ENCODE data around the gene ADGRG3. TPM values are rescaled to one million over a fixed set of nuclear protein-coding genes. Genes with fewer than 3 reads are reported as not detected.

Gene ADGRG3
- polyA plus RNA-seq, 3 donors, result 0.08 to 0.16 TPM; not detected in 1

DNA sequence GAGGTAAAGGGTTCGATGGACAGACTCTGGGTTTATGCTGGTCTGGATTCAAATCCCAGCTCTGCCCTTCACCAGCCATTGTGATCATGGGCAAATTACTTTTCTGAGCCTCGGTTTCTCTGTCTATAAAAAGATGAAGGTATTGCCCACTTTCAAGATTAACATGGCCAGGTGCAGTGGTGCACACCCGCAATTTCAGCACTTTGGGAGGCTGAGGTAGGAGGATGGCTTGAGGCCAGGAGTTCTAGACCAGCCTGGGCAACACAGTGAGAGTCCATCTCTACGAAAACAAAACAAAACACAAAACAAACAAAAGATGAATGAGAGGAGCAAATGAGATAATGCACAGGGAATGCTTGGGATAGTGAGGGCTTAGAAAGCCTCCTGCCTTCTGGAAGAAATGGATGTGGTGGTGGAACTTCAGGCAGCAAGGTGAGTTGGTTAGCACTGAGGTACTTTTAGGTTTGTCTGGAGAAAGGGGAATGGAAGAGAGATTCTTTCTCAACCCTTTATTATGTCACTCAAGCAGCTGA lies 8.5 kb downstream of the ADGRG3 start:
- no peak for DNase-seq (ENCODE audit: low read depth in 3 of 3, low spot score in 2 of 3)

DNA sequence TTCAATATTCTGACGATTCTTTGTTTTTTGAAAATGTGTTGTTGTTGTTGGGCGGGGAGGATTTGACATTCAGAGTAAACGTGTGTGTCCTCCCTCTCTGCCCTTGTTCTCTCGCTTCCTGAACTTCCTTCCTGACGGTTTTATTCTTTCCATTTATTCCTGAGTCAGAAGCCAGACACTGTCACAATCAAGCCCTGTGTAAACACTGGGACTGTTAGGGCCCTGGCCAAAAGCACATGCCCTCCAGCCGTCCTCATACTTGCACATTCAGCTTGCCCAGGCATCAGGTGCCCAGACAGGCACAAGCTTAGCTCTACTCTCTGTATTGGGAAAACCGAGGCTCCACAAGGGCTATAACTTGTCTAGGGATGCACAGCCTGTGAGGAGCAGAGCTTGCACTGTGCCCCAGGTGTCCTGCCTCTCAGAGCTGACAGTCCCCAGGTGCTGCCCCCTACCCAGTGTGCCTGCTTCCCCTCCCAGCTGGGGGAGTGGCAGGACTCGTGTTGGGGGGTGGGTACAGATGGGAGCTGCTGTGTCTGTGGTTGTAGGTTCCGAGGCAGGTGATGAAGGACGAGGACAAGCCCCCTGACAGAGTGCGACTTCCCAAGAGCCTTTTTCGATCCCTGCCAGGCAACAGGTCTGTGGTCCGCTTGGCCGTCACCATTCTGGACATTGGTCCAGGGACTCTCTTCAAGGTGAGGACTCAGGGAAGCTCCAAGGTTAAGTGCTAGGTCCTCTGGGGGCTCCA lies 9.7 kb downstream of the ADGRG3 start:
- no peak for DNase-seq (ENCODE audit: low read depth in 3 of 3, low spot score in 2 of 3)

DNA sequence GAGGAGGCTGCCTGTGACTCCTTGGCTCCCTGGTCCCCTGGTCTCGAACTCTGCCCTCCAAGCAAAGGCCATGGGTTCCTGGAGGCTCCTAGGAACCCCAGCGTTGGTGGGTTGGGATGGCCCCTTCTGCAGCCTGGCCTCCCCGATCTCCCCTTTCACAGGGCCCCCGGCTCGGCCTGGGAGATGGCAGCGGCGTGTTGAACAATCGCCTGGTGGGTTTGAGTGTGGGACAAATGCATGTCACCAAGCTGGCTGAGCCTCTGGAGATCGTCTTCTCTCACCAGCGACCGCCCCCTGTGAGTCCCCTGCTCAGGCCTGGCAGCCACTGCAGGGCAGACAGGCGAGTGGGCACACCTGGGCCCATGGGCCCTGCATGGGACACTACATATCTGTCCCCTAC lies 10.9 kb downstream of the ADGRG3 start:
- no peak for DNase-seq (ENCODE audit: low read depth in 3 of 3, low spot score in 2 of 3)

DNA sequence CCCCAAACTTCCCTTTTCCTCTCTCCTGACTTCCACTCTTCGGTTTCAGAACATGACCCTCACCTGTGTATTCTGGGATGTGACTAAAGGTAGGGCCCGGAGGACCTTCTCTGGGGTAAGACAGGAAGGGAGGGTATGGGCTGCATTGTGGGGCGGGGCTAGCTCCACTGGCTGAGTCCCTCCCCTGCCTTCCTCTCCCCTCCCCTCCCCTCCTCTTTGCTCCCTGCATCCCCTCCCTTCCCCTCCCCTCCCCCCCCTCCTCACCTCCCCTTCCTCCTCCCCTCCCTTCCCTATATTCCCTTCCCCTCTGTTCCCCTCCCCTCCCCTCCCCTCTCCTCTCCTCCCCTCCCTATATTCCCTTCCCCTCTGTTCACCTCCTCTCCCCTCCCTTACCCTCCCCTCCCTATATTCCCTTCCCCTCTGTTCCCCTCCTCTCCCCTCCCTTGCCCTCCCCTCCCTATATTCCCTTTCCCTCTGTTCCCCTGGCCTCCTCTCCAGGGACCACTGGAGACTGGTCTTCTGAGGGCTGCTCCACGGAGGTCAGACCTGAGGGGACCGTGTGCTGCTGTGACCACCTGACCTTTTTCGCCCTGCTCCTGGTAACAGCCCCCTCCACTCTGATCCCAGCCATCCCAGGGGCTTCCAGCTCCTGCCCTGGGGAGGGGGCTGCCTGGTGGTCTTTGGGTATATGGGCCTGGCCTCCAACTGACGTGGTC lies 11.8 kb downstream of the ADGRG3 start:
- DNase-seq (ENCODE audit: low read depth in 3 of 3, low spot score in 2 of 3), result no peak

DNA sequence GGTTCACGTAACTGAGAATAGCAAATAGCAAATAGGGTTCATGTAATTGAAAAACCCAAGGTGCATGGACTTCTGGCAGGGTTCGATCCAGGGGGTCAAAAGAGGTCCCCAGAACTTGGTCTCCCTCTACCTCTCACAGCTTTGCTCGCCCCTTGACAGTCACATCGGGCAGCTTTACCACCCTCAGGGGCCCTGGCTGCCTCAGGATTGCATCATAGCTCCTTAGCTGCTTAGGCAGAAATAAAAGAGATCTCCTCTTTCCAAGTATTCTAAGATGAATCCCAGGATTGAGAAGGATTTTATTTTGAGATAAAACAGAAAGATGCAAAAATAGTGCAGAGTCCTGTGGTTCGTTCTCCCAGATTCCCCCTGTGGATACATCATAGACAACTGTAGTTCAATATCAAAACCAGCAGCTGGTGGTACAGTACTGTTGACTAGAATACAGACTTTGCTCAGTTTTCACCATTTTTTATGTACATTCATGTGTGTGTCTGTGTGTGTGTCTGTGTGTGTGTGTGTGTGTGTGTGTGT lies 12.8 kb downstream of the ADGRG3 start:
- DNase-seq (ENCODE audit: low read depth in 3 of 3, low spot score in 2 of 3), result no peak

DNA sequence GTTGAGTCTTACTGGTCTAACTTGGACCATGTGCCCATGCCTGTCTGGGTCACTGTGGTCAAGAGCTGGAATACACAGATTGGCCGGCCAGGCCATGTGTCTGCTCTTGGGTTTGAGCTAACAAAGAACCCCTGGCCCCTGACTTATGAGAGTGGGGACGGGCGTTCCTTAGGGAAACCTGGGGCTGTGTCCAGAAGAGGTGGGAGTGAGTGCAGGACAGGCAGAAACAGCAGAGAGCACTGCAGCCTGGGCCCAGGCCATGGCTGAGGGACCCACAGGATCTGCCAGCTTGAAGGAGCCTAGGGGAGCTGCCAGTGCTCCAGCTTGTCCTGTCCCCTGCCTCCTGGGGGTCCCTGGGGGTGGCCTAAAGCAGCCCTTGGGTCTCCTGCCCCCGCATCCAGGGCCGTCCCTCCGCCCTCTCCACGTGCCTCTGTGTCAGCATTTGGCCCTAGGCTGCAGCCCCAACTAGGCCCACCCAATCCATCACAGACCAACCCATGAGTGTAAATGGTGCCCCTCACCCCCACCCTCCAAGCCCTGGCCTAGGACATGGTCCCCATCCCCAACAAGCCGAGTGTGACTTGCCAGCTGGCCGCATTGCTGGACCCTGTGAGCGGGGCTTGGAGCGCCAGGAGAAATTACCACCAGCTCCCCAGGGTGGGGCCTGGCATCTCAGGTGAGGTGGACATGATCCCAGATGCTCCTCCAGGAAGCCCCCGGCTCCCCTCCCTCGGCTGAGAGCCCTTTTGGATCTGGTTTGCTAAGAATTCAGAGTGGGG lies 14.0 kb downstream of the ADGRG3 start:
- DNase-seq (ENCODE audit: low read depth in 3 of 3, low spot score in 2 of 3), result no peak

DNA sequence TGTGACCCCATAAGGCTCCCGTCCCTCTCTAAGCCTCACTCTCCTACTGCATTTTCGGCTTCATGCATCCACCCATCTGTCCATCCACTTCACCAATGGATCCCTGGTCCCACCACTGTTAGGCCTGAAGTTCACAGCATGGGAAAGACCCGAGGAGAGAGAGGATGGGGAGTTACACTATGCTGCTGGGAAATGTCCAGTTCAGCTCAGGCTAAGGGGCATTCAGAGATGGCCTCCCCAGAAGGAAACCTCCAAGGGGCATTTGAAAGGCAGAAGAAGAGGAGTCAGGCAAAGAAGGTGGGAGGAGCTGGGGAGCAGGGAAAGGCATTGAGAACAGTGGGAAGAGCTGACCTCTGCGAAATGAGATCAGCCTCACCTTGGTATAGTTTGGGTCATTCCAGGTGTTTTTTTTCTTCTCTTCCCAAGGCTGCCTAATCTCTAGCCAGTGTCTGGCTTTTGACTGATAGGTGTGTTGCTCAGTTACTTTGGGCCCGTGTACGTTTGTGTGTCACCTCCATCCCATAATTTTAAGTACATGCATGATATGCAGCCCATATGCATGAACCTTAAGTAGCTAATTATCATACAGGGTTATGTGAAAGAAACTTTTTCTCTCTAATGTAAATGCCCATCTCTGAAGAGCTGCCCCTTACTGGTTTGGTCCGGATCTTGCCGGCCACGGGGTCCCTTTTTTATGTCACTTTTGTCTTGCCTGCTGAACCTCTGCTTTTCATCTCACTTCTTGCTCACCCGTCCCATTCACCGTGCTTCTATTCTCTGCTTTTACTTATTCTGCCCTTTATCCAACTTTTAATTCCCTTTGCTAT lies 14.9 kb downstream of the ADGRG3 start:
- DNase-seq (ENCODE audit: low read depth in 3 of 3, low spot score in 2 of 3), result no peak

DNA sequence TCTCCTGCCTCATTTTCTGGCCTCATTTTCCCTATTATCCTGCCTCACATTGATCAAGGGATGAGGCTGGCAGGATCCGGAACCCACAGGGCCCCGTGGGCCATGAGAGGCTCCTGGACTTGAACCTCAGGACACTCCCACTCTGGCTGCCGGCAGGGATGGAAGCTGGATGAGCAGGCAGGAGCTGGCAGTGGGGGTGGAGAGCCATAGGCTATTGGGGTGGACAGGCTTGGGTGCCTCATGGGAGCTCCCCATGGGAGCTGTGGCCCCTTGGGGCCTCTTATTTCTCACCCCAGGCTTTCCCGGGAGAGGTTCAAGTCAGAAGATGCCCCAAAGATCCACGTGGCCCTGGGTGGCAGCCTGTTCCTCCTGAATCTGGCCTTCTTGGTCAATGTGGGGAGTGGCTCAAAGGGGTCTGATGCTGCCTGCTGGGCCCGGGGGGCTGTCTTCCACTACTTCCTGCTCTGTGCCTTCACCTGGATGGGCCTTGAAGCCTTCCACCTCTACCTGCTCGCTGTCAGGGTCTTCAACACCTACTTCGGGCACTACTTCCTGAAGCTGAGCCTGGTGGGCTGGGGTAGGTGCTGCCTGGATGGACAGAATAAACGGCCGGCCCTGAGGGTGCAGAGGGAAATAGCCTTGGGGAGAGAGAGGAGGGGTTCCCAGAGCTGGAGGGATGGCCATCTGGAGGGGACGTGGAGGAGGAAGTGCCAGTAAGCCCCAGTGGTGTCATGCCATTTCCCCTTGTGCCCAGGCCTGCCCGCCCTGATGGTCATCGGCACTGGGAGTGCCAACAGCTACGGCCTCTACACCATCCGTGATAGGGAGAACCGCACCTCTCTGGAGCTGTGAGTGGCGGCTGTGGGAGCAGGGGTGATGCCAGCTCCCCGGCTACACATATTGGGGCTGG lies 15.8 kb downstream of the ADGRG3 start:
- no peak for DNase-seq (ENCODE audit: low read depth in 3 of 3, low spot score in 2 of 3)

DNA sequence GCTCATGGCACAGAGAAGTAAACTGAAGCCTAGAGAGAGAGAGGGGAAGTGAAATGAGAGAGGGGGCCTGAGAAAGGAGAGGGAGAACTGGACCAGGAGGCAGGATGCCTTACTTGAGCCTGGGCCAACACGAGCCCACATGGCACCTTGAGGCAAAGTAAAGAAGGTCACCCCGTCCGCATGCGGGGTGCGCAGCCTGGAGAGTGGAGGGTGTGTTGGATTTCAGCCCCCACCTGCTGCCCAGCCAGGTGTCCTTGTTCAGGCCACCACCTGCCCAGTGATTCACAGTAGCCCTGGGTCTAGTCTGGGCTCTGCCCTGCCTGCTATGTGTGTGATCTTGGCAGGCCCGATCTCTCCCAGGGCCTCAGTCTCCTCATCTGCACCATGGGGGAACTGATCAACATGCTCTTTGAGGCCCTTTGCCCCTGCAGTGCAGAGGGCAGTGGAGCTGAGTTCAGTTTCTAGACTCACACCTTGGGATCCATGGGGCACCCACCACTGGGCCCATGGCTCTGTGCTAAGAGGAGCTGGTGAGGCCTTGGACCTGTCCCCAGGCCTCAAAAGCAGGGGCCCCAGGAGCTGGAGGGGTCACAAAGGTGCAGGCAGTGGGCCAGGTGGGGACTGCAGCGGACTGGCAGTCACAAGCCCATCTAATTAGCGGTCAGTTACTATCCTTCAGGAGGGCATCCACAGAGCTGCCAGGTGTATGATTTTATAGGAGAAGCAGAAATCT lies 16.7 kb downstream of the ADGRG3 start:
- no peak for DNase-seq (ENCODE audit: low read depth in 3 of 3, low spot score in 2 of 3)

DNA sequence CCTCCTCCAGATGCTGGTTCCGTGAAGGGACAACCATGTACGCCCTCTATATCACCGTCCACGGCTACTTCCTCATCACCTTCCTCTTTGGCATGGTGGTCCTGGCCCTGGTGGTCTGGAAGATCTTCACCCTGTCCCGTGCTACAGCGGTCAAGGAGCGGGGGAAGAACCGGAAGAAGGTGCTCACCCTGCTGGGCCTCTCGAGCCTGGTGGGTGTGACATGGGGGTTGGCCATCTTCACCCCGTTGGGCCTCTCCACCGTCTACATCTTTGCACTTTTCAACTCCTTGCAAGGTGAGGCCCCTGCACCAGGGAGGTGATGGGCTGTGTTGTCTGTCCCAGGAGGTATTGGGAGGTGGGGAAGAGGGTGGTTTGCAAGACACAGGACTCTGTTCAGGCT lies 17.5 kb downstream of the ADGRG3 start:
- DNase-seq (ENCODE audit: low read depth in 3 of 3, low spot score in 2 of 3), result no peak

DNA sequence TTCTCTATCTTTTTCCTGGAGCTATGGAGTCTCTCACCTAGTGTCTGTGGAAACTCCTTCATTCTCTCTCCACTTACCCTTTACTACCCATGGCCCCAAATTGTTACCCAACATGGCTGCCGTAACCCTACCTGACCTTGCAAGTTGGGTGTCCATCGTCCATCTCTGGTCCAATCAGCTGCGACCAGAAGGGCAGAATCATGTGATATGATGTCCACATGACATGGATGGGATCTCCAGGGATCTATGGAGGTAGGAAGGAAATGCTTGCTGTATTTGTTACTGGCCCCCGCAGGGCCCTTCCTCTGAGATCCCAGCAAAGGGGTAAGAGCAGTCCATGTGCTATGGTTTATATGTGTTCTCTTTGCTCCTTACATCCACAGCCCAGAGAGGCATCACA lies 18.5 kb downstream of the ADGRG3 start:
- DNase-seq (ENCODE audit: low read depth in 3 of 3, low spot score in 2 of 3), result no peak

DNA sequence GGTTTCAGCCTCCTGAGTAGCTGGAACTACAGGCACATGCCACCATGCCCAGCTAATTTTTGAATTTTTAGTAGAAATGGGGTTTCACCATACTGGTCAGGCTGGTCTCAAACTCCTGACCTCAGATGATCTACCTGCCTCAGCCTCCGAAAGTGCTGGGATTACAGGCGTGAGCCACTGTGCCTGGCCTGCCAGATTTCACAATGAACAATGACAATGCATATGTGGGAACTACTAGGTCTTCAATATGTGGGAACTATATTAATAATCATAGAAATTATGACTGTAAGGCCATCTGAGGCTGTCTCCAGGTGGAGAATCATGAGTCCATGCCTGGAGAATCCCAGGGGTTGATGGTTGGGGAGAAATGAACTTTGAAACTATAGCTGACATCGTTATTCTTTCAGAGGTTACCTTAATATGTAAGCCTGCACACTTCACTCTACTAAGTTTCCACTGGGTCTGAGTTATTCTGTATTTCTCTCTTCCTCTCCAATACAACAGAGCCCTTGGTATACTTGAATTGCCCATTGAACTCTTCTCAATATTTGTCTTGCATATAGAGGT lies 19.3 kb downstream of the ADGRG3 start:
- no peak for DNase-seq (ENCODE audit: low read depth in 3 of 3, low spot score in 2 of 3)

DNA sequence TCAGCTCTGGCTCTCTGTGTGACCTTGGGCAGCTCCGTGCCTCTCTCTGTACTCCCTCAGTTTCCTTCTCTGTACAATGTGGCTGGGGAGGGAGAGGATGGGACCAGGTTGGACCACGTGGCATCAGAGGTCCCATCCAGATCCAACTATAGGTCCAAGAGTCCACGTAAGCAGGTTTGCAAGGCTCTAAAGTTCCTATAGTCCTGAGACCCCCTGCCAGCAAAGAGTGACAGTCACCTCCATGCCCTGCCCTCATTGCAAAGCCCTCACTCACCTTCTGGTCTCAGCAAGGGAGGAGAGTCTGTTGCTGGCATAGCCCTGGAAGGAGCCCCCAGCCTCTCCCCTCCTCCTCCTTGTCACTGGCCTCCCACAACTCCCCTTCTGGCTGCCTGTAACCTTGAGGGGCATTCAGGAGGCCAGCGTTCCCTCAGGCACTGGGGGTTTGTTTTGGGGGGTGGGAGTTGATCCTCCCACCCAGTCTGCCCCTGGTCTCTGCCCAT lies 20.4 kb downstream of the ADGRG3 start:
- DNase-seq (ENCODE audit: low read depth in 3 of 3, low spot score in 2 of 3), result no peak

DNA sequence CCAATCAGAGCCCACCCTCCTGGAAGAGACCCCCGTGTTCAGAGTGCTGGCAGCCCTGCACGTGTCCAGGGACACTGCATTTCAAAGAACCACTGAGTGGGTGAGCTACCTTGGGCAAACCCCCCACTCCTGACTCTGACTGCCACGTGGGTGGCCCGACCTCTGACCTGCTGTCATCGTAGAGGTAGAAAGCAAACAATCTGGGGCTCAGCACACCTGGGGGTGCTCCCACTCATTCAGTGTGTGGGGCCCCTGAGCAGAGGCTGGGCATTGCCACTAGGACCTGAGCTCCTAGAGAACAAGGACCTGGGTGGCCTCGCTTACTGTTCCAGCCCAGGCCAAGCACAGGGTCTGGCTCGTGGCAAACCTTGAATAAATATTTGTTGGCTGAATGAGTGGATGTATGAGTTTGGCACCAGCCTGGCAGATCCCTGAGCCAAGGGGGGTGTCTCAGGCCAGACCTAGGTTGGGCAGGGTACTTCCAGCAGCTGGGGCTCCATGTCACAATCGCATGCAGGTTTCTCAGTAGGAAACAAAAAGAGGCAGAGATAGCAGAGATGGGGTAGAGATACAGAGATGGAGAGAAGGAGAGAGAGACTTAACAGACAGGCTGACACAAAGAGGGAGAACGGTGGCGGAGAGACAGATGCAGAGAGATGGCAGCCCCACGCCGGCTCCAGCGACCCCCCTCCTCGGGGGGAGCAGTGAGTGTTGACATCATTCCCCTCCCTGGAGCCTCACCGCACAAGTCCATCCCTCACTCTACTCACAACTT lies 21.1 kb downstream of the ADGRG3 start:
- DNase-seq (ENCODE audit: low read depth in 3 of 3, low spot score in 2 of 3), result no peak

DNA sequence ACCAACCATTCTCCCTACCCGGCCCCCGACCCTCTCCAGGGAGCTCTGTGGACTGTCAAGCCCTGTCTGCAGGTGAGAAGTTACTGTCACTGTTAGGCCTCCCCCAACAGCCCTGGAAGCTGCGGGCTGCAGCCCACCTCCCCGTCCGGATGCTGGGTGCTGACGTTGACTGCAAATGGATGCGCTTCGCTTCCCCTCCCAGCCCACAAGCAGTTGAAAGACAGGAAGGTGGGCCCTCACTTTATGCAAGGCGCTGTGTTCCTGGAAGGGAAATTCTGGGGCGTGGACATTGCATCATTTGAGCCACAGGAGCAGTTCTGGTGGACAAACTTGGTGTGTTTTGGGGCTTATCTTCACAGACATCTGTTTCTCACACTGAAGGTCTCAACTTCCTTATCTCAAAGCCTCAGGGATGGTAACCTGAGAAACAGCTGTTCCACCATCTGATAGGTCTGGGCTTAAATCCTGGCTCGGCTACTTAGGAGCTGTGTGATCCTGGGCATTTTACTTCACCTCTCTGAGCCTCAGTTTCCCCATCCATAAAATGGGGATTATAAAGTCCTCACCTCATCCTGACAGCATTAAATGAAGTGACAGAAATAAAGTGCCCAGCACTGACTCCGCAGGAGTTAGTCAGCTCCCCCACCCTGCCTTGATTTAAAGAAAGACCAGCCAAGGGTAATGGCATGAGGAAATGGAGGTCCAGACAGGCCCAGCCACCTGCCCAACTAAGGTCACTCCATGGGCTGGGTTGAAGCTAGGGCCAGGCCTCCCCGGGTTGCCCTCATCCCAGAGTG lies 21.9 kb downstream of the ADGRG3 start:
- DNase-seq (ENCODE audit: low read depth in 3 of 3, low spot score in 2 of 3), result no peak

DNA sequence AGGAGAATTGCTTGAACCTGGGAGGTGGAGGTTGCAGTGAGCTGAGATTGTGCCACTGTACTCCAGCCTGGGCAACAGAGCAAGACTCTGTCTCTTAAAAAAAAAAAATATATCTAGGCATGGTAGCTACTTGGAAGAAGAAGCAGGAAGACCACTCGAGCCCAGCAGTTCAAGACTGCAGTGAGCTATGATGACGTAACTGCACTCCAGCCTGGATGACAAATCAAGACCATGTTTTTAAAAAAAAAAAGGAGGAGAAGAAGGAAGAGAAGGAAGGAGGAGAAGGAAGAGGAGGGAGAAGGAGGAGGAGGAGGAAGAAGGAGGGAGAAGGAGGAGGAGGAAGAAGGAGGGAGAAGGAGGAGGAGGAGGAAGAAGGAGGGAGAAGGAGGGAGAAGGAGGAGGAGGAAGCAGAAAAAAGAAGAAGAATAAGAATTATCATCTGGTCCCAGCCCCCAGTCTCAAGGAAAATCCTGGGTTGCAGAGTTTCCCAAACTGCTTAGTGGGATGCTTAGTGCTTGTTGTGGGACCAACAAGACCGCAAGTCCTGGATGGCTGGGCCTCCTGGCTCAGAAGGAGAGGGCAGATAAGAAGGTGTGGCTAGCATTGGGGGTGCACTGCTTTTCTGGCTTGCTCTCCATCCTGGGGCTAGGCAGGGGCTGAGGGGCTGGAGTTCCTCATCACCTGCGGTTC lies 22.8 kb downstream of the ADGRG3 start:
- no peak for DNase-seq (ENCODE audit: low read depth in 3 of 3, low spot score in 2 of 3)
